Endothelial cell of umbilical vein (primary cell): Measurements from ENCODE around the gene IFNG-AS1.

Experiments
- CTCF ChIP-seq, 2 donors: IDR thresholded peaks; 1 replicate in 1 of 2; 2 replicates in 1 of 2; pipeline ENCODE4 v1.5.1; 2011; ENCODE audit warnings: low read length in 2 of 2, mild to moderate bottlenecking in 2 of 2, moderate library complexity in 2 of 2, control low read depth in 1 of 2, inconsistent platforms in 1 of 2, low read depth in 1 of 2; ENCODE audit not compliant: insufficient read depth in 1 of 2; ENCODE audit errors: extremely low read depth in 1 of 2
- EZH2 ChIP-seq: IDR thresholded peaks from 2 replicates; pipeline ENCODE4 v1.6.1; 2012; ENCODE audit warnings: borderline replicate concordance, low read depth, mild to moderate bottlenecking, moderate library complexity, low read length, inconsistent platforms; ENCODE audit not compliant: severe bottlenecking
- FOS ChIP-seq: IDR thresholded peaks from 2 replicates; pipeline ENCODE4 v1.6.1; 2011; ENCODE audit warnings: mild to moderate bottlenecking, low read length, moderate library complexity, borderline replicate concordance; ENCODE audit not compliant: insufficient read depth
- GATA2 ChIP-seq: IDR thresholded peaks from 2 replicates; pipeline ENCODE4 v1.7.0; 2011; ENCODE audit warnings: low read depth, mild to moderate bottlenecking, moderate library complexity, mixed read lengths, low read length; ENCODE audit not compliant: insufficient read length, insufficient read depth
- MAX ChIP-seq: IDR thresholded peaks from 2 replicates; pipeline ENCODE4 v1.6.1; 2011; ENCODE audit not compliant: insufficient read depth, insufficient read length
- MYC ChIP-seq: IDR thresholded peaks from one replicate; pipeline ENCODE4 v1.6.1; 2011; ENCODE audit warnings: mild to moderate bottlenecking, low read depth, low read length
- POLR2A ChIP-seq: IDR thresholded peaks from 2 replicates; pipeline ENCODE4 v1.6.1; 2012; ENCODE audit warnings: low read depth, mild to moderate bottlenecking, control low read depth, low read length

GRCh38 chr12:67942724-67943123 is 46.5 kb upstream of the IFNG-AS1 start:
- TF ChIP-seq GATA2 (no peak), EZH2 (no peak), MYC (no peak), POLR2A (no peak), CTCF (IDR thresholded peaks at IDR 0.05; ENCODE audit: extremely low read depth in 1 of 2, insufficient read depth in 1 of 2, low read depth in 1 of 2, low read length in 2 of 2) (no peak), FOS (no peak), MAX (no peak)
